HG03039 (cell line): ENCODE measurements around the gene TMEM250.

Source experiments
- ATAC-seq: cut with Tn5 transposase; IDR thresholded peaks from one replicate; pipeline ENCODE4 v1.9.1; 2021; ENCODE audit warnings: mild to moderate bottlenecking, moderate library complexity; ENCODE audit not compliant: unreplicated experiment

The TMEM250 gene

DNA sequence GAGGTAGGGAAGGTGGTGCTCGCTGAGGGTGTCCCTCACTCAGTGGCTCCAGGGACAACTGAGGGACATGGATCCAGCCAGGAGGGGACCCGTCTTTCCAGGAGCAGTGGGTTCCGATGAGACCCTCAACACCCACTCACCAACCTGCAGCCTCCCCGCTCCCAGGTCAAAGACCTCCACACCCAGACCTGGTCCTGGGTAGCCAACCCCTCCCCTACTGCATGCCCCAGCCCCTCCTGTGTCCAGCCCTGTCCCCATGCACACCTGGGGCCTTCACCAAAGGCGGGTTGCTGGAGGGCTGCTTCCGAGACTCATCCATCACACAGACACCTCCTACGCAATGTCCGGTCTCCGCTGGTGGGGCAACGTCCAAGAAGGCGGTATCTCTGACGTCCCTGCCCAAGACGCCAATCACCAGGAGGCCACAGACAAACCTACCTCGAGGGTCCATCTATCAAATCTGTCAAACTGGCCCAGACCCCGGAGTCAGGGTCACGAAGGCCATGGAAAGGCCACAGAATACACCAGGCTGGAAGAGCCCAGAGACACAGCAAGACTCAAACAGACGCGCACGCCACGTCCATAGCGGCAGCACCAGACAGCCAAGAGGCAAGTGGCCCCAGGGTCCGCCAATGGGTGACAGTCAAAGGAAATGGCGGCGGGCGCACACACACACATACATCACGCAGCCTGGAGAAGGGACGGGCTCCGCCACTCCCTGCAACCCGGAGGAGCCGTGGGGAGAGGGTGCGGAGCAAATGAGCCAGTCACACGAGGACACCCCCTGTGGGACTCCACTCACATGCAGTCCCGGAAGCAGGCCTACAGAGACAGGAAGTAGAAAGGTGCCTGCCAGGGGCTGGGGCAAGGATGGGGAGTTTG, 34.4 kb downstream of the TMEM250 start:
- ATAC-seq = no peak

GRCh38 chr9:136083558-136084062, 35.1 kb downstream of the TMEM250 start:
- no peak for ATAC-seq

DNA sequence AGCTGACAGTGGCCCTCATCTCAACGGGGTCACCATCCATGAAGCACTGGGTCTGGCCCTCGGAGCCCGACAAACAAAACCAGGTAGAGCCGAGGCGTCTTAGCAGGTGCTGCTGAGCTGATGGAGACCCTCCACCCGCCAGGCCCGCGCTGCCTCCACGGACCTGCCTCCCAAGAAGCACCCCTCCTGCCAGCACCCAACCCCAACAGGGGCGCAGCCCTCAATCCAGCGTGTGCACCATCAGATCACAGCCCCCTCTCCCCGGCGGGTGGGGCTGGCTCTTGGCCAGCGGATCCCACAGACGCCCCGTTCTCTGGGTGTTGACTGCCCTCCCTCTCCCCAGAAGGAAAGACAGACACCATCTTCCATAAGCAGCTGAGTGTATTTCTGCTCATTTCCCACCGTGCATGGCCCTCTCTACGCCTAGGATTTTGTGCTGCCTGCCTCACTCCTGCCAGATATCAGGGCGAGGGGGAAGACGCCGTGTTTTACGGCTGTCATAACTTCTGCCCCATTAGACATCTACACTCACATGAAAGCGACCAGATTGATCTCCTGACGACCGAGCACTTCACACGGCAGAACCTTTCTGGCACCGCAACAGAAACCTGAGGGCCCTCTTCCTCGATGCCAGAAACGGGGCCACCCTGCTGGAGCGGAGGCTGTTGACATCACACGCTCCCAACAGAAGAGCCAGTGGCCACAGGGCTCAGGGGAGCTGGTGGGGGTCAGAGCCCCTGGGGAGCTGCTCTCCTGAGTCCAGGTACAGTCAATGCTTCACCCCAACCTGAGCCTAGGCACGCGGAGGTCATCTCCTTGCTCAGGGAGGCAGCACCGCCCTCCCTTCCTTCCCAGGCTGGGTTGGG, 35.9 kb downstream of the TMEM250 start:
- no peak for ATAC-seq

DNA sequence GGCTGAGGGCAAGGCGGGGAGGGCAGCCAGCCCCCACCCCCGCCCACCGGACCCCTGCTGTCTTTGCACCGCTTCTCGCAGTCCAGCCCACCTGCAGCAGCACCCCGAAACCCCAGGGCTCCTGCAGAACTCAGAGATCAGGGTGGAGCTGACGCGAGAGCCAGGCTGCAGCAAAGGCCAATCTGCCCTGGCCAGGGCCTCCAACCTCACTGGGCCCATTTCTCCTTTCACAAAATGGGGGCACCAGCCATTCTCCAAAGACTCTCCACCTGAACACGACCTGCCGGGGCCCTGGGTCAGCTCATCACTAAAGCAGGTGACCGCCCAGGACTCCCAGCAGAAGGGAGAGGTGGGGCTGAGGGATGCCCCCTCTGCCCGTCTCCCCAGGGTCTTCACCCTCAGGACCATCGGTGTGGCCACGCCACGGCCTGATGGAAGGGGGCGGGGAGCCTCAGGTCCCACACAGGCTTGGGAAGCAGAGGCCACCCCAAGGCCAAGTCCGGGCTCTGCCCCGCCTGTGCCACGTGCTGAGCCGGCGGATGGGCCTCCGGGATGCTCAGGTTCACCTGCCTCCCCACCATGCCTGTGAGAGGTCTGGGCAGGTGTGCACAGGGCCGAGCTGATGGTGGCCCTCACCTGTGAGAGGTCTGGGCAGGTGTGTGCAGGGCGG, 36.7 kb downstream of the TMEM250 start:
- no peak for ATAC-seq

DNA sequence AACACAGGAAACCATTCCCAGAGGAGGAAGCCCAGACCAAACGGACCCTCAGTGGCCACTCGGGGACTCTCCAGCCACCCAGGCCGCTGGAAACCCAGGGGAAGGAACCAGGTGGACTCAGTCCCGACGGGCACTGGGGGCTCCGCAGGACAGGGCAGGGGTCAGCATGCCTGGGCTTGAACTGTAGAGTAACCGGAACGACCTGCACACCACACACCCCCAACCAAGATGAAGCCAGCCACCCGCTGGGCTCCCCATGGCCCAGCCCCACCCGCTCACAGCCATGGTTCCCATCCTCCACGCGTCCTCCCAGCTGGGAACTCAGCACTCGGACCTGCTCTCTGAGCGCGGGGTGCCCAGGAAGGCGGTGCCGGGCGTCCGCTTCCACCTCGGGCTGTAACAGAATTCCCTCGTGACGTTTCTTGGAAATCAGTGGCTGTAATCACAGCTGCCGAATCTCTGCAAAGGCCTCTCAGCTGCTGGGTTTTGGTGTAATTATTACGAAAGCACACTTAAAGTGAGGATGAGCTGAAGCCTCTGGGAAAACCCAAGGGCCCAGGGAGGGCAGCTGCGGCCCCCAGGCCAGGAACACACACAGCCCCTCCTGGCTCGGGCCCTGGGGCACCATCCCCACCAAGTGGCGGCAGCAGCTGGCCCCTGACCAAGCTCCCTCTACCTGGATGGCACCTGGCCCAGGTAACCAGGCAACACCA, 37.4 kb downstream of the TMEM250 start:
- ATAC-seq = no peak

- ATAC-seq = no peak
These were observed 38.0 kb downstream of the TMEM250 start for GRCh38 chr9:136080716-136081112.

DNA sequence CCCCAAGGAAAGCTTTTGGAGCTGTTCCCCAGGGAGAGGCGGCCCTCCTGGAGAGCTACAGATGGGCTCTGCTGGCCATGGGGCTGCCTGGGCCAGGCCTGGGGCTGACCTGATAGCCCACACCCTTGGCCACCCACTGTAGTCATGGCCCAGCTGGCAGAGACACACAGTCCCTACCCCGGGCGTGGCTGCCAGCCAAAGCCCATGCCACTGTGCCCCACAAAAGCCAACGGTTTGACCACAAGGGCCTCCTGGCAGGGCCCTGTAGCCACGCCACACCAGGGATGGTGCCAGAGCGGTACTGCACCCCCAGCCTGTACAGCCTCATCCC, 38.8 kb downstream of the TMEM250 start:
- ATAC-seq = no peak

DNA sequence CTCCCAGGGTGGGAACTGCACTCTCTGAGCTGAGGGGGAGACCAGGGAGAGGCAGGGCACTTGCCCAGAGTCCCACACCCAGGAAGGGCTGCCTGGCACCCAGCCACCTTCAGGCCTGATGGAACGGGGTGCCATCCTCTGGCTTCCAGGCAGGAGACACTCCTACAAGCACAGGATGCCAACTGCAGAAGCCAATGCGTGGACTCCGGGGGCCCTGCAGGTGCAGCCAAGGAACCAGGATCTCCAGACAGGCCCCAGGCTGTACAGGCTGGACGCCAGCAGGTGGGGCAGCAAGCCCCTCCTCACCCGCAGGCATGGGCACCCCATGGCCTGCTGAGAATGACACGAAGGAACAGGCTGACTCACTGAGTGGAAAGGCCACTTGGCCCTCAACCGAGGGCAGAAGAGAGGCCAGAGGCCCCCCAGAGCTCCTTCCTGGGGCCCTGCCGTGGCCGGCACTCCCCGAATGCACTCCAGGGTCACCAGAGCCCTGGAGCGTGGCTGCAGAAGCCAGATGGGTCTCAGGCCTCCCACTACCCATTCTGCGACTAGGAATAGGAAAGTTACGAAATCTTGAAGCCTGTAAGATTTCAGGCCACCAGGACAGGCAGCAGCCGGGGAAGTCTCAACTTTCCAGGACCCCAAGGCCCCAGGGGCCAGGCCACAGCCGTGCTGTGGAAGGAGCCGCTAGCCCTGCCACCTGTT, 39.3 kb downstream of the TMEM250 start:
- ATAC-seq = no peak

DNA sequence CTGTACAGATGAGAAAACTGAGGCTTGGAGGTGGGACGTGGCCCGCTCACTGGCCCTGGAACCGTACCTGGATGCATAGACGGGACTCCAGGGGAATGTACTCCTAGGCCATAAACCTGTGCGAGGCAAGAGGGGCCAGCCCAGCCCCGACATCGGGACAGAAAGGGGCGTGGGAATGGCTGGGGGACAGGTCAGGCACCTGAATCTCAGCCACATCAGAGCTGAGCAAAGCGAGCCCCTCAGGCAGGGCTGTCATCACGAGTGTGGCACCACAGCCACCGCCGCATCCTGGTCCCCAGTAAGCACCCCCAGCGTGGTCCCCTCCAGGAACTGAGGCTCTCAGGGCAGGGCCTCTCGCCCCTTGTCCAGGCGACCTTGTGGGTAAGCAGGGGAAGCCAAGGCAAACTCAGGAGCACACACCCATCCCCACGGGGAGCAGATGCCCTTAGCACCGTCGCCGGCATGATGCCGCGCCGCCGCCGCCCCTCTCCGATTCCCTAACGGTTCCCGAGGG, 40.1 kb downstream of the TMEM250 start:
- ATAC-seq = no peak

GRCh38 chr9:136078024-136078423, 40.7 kb downstream of the TMEM250 start:
- no peak for ATAC-seq

- ATAC-seq = no peak
These were observed 41.2 kb downstream of the TMEM250 start for GRCh38 chr9:136077491-136077890.

DNA sequence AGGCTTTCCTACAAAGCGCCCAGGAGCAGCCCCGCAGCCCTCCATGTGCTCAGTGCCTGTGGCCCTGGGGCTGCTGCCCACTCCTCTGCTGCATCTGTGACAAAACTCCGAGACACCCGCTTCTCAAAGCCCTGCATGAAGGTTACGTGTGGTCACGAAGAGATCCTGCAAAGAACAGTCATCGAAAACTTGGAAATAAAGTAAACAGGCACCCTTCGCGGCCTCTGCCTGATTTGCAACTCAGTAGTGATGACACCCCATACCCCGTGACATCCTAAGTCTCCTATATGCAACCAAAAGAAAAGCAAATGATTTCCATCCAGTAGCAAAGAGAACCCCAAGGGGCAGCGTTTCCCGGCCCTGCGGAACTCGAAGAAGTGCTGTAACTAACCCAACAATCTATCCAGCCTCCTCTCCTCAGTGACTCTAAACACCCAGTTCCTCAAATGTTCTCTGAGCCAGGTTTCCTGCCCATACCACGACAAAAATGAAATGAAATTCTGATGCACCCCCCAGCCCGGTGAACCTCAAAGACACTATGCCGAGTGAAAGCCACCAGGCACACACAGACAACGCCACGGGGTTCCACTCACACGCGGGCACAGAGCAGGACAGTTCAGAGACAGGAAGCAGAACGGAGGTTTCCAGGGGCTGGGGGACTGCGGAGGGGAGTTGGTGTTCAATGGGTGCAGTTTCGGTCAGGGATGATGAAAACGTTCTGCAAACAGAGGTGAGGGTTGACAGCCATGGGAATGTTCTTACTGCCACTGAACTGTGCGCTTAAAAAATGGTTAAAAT, 42.6 kb downstream of the TMEM250 start:
- ATAC-seq = no peak

DNA sequence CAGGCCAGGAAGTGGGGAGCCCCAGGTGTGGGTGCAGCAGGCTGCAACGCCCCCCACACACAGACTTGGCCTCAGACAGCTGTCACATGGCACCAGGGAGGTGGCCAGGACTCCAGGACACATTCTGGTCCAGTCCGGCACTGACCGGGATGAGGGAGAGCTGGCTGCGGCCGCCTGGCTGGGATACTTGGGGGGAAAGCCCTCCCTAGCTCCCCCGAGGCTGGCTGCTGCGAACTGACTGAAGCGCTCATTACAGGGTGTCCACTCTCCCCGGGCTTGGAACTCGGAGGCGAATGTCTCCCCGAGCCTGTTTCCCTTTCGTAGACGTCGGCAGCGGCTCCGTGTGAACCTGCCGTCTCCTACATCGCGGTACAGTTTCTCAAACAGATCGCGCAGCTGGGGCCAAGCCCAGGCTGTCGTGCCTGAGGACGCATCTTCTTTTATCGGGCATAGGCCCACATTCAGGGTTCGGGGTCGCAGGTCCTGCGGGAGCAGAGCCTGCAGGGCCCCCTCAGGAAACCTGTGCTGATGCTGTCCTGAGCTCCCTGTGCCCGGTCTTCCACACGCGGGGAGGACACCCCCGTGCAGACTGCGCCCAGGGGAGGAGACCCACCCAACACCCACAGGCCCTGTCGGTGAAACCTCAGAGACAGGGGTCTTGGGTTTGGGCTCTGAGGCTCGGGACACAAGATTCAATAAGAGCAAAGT, 43.4 kb downstream of the TMEM250 start:
- ATAC-seq = no peak

DNA sequence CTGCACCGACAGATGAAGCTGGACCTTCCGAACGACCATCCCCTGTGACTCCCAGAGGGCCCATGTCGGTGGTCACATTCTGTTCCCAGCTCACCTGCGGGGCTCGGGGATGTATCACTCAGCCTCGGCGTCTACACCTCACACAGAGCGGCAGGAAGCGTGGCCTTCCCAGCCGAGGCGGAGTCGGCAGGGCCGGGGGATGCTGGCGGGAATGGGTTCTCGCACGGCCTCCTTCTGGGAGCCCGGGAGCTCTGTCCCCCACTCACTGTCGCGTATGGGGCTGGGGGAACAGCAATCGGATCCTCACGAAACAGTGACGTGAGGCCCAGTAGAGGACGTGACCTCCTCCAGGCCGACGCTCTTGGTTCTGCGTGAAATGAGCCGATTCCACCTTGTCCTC, 44.0 kb downstream of the TMEM250 start:
- no peak for ATAC-seq
